GM18907 (cell line): ENCODE measurements around the gene ITCH.
"Not testable (repeated sequence)": the region's sequence is repeated elsewhere in the genome, so short reads cannot be mapped to it uniquely, and the experiment has no call there.

Experiments used
- ATAC-seq: cut with Tn5 transposase; IDR thresholded peaks from one replicate; pipeline ENCODE4 v1.9.1; 2021; ENCODE audit warnings: mild to moderate bottlenecking, moderate library complexity; ENCODE audit not compliant: unreplicated experiment

The ITCH gene

DNA sequence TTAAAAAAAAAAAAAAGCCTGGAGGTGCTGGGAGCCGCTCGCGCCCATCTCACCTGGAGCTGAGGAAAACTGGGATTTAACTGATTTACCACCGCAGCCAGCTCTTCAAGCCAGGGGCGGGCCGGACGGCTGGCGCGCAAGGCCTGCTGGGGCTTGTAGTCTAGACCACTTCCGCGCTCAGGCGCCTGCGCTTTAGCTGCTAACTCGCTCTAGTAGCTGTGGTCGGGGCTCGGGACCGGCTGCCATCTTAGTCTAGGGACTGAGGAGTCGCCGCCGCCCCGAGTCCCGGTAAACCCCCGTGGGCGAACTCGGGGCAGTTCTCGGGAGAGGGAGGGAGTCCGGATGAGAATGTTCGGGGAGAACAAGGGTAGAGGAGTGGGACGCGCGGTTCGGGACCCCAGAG lies at the start of gene ITCH:
Gene ITCH, plus strand, starts transcription at position 212 of the 403 bp plus-strand sequence. CDS start 30,539 bp downstream, outside the sequence.
- ATAC-seq = peak; percentile 91

DNA sequence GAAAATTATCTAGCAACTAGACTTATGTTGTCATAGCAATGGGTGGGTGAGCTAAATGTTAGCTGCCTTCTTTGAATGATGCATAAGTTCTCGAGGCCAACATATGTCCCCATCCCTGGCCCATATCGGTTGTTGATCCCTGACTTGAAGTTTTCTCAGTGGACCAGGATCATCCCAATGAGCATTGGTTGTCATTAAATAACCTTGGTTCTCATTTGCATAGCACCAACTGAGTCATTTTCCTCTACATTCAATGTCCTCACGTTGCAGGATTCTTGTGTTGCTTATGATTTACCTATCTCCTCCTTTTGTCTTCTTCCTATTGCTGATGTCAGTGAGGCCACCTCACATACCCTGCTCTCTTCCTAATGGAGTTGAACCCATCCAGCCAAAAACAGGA lies 47.8 kb upstream of the ITCH start:
- no peak for ATAC-seq

DNA sequence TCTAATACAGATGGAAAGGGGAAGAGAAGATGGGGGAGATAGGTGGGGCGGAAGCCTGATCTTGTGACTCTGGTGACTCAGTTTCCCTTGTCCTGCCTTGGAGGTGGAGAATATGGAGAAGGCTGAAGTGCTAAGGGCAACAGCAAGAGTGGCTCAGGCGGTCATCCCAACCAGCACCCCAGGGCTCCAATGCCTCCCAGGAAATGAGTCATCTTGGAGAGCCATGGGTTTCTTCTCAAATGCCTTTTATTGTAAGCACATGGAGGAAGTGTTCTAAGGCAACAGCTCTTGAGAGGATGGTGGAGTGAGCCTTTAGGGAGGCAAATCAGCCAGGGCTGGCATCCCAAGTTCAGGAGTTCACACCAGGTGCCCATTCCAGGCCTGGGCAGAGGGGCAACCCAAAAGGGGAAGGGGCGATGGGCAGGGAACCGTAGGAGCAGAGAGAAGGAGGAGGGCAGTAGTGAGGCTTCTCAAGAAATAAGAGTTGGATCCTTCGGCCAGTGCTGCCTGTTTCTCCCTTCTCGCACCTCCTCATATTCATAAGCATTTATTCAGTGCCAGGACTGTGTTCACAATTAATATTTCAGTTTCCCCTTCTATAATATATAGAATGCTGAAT lies 46.8 kb upstream of the ITCH start:
- ATAC-seq = no peak

DNA sequence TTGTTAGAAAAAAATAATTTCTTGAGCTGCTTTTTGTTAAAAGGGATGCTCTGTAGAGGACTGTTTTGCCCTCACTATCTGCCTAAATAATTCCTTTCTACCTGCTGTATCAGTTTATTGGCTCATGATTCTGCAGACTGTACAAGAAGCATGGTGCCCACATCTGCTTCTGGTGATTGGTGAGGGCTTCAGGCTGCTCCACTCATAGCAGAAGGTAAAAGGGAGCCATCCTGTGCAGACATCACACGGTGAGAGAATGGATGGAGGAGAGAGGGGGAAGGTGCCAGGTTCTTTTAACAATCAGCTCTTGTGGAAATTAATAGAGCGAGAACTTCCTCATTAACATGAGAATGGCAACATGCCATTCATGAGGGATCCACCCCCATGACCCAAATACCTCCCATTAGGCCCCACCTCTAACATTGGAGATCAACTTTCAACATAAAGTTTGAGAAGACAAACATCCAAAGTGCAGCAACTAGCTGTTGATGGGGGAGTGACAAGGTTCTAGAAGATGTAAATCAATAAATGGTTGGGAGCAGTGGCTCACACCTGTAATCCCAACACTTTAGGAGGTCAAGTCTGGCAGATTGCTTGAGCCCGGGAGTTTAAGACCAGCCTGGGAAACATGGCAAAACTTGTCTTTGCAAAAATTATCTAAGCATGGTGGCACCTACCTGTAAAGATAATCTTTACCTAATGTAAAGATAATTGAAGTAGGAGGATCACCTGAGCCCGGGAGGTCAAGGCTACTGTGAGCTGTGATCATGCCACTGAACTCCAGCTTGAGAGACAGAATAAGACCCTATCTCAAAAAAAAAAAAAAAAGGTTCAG lies 44.2 kb upstream of the ITCH start:
- no peak for ATAC-seq

DNA sequence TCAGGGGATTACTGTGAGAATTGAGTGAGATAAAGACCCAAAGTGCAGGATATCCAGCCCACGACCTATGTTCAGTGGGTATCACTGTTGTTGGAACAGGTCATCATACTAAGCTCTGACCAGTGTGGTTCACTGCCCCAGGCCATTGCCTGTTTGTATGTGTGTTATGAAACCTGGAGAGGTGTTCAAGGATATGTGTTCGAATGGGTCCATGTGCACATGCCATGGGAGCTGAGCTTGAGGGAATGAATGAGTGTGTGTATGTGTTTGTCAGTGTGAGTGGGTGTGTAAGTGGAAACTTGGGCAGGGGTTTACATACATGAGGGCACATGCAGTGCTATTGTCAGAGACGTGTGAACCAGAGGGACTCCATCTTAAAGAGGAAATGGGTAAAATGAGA lies 42.2 kb upstream of the ITCH start:
- ATAC-seq = no peak

DNA sequence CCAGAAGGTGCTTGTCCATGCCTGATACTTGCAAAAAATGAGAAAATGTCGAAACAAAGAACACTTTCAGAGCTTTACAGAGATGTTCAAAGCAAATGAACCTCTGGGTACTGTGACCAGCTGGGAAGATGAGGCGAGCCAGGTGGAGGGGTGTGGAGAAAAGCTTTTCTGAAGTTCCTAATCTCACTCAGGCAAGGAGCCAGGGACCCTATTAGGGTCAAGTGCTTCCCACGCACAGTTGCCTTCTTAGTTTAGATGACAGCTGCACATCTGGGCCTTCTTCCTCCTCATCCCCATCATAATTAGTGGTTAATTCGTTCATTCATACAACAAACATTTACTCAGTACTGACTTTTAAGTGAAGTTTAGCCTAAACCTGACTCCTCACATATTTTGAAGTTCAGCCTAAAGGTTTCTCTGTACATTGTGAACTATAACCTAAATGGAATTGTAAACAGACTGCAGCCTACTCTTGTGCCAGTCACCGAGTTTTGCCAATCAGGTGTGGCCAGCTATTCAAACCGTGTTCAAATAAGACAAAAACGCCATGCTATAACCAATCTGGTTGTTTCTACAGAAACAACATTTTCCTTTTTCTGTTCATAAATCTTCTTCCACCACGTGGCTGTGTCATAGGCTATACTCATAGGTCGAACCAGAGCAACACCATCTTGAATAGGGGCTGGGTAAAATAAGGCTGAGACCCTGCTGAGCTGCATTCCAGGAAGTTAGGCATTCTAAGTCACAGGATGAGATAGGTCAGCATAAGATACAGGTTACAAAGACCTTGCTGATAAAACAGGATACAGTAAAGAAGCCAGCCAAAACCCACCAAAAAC lies 40.6 kb upstream of the ITCH start:
- ATAC-seq = no peak

DNA sequence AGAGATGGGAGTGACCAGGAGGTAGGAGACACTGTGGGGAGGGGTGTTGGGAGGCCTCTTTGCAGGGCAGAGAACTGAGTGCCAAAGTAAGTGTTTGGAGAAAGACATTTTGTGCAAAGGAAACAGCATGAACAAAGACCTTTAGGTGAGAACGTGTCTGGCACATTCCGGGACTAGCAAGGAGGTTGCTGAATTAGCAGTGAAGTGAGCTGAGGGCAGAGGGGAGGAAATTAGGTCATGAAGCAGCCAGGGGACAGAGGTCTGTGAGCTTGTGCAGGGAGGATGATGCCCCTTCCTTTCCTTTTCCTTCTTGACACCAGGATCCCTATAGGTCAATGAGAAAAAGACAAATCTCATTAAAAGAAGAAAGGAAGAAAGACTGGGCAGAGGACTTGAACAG lies 38.5 kb upstream of the ITCH start:
- ATAC-seq = no peak

DNA sequence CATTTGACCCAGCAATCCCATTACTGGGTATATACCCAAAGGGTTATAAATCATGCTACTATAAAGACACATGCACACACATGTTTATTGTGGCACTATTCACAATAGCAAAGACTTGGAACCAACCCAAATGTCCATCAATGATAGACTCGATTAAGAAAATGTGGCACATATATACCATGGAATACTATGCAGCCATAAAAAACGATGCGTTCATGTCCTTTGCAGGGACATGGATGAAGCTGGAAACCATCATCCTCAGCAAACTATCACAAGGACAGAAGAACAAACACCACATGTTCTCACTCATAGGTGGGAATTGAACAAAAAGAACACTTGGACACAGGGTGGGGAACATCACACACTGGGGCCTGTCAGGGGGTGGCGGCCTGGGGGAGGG lies 34.9 kb upstream of the ITCH start:
- not testable (repeated sequence) for ATAC-seq

DNA sequence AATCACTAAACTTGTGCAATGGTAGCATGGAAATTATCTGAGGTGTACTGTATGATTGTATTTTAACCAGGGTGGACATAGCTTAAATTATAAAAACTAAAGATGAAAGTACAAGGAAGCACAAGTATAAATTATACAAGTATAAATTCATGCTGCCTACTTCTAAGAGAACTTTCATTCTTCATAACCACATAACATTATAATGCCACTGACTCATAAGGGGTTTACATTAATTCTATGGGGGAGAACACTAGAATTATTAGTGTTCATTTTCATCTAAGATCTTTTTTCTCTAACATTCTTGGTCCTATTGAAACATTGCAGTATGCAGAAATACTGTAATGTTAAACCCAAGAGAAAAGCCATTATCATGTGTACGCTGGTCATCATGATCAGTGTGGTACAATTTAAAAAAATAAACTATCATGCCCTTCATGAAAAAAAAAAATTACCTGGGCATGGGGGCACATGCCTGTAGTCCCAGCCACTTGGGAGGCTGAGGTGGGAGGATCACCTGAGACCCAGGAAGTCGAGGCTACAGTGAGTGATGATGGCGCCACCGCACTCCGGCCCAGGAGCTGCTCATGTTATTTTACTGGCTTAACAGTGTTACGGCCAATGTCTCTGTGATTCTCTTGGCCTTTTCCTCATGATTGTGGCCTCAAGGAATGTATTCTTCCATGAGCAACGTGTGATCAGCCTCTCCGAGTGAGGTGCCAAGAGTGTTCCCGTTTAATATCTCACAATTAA lies 34.0 kb upstream of the ITCH start:
- ATAC-seq = no peak

DNA sequence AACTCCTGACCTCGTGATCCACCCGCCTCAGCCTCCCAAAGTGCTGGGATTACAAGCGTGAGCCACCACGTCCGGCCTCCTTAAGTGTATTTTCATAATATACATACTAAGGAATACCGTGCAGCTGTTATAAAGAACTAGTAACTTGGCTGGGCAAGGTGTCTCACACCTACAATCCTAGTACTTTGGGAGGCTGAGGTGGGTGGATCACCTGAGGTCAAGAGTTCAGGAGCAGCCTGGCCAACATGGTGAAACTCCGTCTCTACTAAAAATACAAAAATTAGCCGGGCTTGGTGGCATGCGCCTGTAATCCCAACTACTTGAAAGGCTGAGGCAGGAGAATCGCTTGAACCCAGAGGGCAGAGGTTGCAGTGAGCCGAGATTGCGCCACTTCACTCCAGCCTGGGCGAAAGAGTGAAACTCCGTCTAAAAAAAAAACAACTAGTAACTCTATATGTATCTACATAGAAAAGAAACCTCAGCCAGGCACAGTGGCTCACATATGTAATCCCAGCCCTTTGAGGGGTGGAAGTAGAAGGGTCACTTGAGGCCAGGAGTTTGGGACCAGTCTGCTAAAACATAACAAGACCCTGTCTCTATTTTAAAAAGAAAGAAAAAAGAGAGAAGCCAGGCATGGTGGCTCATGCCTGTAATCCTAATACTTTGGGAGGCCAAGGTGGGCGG lies 32.1 kb upstream of the ITCH start:
- not testable (repeated sequence) for ATAC-seq

DNA sequence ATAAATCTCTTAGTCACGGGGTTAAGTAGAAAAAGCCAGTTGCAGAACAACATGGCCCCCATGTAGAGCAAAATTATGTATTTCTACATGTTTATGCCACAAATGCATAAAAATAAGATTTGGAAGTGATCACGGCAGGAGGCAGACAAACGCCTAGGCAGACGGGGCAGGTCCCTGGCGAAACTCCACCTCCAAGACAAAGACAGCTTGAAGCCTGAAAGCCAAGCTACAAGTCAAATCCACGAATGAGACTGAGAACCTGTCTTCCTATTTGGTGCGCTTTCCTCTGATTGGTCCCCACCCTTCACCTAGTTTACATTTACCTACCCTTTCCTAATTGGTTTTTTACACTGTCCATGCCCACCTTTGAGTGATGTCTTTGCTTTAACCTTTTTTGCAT lies 31.2 kb upstream of the ITCH start:
- no peak for ATAC-seq

DNA sequence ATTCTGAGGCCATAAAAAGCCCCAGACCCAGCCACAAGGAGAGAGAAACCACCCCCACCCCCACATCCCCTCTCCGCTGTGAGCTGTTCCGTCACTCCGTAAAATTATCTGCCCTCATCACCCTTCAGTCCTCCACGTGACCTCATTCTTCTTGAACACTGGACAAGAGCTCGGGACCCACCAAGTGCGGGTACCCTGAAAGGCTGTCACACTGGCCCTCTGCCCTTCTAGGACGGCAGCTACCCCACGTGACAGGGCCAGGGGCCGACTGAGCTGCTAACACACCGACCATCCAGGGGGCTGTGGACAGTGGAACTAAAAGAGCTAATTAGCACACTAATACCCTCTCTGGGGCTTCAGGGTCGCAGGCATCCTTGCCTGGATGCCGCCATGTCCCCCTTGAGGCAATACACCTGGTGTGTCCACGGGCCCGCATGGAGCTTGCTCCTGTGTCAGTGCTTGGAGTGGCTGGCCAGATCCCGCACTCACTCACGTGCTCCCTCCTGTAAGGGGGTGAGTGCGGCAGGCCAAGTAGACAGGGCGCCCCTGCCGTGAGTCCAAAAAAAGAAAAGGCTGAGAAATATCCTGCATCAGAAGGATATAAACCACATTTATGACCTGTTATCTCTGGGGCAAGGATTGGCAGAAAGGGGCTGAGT lies 30.7 kb upstream of the ITCH start:
- ATAC-seq = no peak

DNA sequence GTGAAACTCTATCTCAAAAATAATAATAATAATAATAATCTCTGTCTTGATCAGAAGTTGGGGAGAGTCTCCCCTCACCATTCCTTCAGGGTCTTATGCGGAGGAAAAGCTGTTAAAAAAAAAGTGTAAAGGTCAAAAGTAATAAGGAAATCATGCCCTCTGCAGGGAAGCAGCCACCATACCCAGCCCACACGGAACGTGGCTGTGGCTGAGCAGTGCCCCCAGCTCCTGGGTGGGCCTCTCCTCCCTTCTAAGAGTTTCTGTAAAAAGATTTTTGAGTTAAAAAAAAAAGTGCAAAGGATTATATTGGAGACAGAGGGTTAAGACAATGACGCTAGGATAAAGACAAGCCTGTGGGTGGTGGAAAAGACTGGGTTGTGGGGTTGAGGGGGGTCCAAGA lies 29.3 kb upstream of the ITCH start:
- no peak for ATAC-seq

DNA sequence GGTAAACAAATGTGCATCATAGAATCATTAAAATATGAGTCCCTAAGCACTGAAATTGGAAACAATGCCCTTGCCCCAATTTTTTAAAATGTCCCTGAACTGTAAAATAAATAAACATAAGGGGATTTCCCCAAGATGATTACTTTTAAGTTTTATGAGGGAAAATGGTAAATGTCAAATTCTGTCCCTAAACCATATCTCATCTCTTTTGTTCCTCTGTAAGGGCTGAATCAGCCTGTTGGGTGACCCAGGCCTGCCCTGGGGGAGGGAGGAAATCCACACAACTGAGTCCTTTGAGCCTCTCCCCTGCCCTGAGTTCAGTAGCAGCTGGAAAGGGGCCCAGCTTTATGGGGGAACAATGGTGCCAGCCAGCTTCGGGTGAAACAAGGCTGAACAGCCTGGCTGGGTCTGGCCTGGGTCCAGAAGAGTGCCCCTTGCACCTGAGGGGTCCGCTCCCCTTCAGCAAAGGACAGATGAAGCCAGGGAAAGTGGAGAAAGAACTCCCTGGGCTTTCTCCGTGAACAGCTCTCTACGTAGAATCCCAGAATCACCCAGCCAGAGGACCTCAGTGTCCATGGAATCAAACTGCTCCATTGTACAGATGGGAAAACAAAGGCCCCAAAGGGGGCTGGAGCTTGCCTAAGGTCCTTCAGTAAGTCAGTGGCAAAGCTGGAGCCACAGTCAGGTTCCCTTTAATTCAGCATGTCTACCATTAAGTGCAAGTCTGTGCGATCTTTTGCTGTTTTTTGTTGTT lies 28.2 kb upstream of the ITCH start:
- no peak for ATAC-seq

DNA sequence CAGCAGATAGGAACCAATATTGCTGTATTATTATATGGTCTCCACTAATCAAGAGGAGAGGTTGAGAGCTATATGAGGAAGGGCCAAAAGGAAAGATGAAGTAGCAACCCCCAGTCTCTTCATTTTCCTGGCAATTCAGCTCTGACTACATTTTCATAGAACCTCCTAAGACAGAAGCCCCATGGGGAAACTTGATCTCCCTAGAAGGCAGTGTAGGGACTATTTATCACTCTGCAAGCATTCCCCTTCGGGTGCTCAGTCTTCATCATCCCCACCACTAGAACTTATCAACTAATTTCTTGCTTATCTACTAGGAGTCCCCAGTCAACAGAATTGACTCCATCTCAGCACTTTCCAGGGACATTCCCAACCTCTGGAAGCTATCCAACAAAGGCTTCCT lies 25.5 kb upstream of the ITCH start:
- ATAC-seq = no peak

DNA sequence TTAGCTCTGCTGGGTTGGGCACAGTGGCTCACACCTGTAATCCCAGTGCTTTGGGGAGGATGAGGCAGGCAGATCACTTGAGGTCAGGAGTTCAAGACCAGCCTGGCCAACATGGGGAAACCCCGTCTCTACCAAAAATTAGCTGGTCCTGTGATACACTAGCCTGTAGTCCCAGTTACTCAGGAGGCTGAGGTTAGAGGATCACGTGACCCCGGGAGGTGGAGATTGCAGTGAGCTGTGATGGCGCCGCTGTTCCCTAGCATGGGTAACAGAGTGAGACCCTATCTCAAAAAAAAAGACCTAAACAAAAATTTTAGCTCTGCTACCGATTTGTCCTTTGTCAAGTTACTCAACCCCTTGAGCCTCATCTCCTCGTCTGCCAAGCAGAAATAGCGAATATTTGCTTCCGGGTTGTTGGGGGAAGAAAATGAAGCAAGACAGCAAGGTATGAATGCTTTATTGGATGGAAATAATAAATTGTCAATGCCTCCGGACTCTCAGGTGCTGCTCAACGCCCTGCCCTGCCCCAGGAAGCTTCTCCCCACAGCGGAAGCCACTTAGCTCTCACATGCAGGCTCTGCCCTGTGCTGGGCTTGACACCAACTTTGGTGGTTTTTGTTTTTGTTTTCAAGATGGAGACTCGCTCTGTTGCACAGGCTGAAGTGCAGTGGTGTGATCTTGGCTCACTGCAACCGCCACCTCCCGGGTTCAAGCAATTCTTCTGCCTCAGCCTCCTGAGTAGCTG lies 24.9 kb upstream of the ITCH start:
- no peak for ATAC-seq

DNA sequence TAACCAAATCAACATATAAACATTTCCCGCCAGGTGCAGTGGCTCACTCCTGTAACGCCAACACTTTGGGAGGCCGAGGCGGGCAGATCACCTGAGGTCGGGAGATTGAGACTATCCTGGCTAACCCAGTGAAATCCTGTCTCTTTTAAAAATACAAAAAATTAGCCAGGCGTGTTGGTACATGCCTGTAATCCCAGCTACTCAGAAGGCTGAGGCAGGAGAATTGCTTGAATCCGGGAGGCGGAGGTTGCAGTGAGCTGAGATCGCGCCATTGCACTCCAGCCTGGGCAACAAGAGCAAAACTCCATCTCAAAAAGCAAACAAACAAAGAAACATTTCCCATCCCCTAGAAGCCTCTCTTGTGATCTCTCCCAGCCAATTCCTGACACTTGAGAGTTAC lies 22.3 kb upstream of the ITCH start:
- ATAC-seq = not testable (repeated sequence)

DNA sequence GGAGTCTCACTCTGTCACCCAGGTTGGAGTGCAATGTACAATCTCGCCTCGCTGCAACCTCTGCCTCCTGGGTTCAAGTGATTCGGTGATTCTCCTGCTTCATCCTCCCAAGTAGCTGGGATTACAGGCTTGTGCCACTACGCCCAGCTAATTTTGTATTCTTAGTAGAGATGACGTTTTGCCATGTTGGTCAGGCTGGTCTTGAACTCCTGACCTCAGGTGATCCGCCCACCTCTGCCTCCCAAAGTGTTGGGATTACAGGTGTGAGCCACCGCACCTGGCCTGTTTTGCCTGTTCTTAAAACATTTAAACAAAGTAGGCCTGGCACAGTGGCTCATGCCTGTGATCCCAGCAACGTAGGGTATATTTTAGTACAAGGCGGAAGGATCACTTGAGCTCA lies 21.9 kb upstream of the ITCH start:
- ATAC-seq = not testable (repeated sequence)
